OCI-LY7 (cell line): ENCODE data around the gene LINGO4. TPM values are rescaled to one million over a fixed set of nuclear protein-coding genes. Genes with fewer than 3 reads are reported as not detected.
"Not testable (repeated sequence)": the region's sequence is repeated elsewhere in the genome, so short reads cannot be mapped to it uniquely, and the experiment has no call there.

Source experiments
- BruUV-seq: library from RNA; stranded (reverse); fragments of 400-500 nt; replicated peaks from 2 replicates; lab custom pipeline; 2021; lab: Mats Ljungman, UMichigan
- CTCF ChIA-PET: fragments of 300-600 bp; sonication (Branson Sonifier 250); formaldehyde crosslinking; loops from one replicate; lab custom pipeline; 2022; ENCODE audit warnings: antibody characterized with exemption; ENCODE audit not compliant: unreplicated experiment; lab: Charles Lee
- POLR2A ChIA-PET: fragments of 300-600 bp; sonication (Branson Sonifier 250); formaldehyde crosslinking; loops from one replicate; lab custom pipeline; 2022; ENCODE audit warnings: antibody characterized with exemption; lab: Charles Lee
- DNase-seq: peaks from one replicate; pipeline ENCODE4 v3.0.0-alpha.2; 2015; ENCODE audit warnings: low spot score
- H2AFZ ChIP-seq: fragments of 200-600 bp; sonication (generic), shearing (Covaris generic); 2 replicates; pipeline ENCODE4 v1.6.1; 2014; ENCODE audit warnings: mild to moderate bottlenecking, antibody characterized with exemption, low read length, moderate library complexity
- H3K27ac ChIP-seq: fragments of 200-600 bp; sonication (generic); 2 replicates; pipeline ENCODE4 v1.5.1; 2014; ENCODE audit warnings: mixed run types, low read depth, mild to moderate bottlenecking, moderate library complexity, low read length, inconsistent platforms; ENCODE audit not compliant: poor library complexity, severe bottlenecking
- H3K36me3 ChIP-seq: fragments of 200-600 bp; sonication (generic); 2 replicates; pipeline ENCODE4 v1.6.1; 2014; ENCODE audit warnings: mild to moderate bottlenecking, antibody characterized with exemption, low read length, moderate library complexity, mixed read lengths; ENCODE audit not compliant: insufficient read depth
- H3K4me1 ChIP-seq: fragments of 200-600 bp; sonication (generic); 2 replicates; pipeline ENCODE4 v1.5.1; 2014; ENCODE audit warnings: mild to moderate bottlenecking, low read length; ENCODE audit not compliant: insufficient read depth, poor library complexity, severe bottlenecking
- H3K4me2 ChIP-seq: fragments of 200-600 bp; sonication (generic); 2 replicates; pipeline ENCODE4 v1.6.1; 2014; ENCODE audit warnings: mild to moderate bottlenecking, low read length
- H3K4me3 ChIP-seq: fragments of 200-600 bp; sonication (generic); 2 replicates; pipeline ENCODE4 v1.5.1; 2014; ENCODE audit warnings: mild to moderate bottlenecking, low read depth, low read length; ENCODE audit not compliant: poor library complexity, severe bottlenecking
- H3K79me2 ChIP-seq: fragments of 200-600 bp; sonication (generic); 2 replicates; pipeline ENCODE4 v1.6.1; 2016; ENCODE audit warnings: low read depth, mild to moderate bottlenecking, low read length, moderate library complexity, mixed read lengths; ENCODE audit not compliant: insufficient read depth
- H3K9me2 ChIP-seq: fragments of 200-600 bp; sonication (generic); 2 replicates; pipeline ENCODE4 v1.6.1; 2016; ENCODE audit warnings: mild to moderate bottlenecking, low read length, mixed read lengths; ENCODE audit not compliant: insufficient read depth
- H3K9me3 ChIP-seq: fragments of 200-600 bp; sonication (generic); 2 replicates; pipeline ENCODE4 v1.6.1; 2014; ENCODE audit warnings: mild to moderate bottlenecking, mixed run types, low read length, mixed read lengths
- H4K20me1 ChIP-seq: fragments of 200-600 bp; sonication (generic); 2 replicates; pipeline ENCODE4 v1.6.1; 2014; ENCODE audit warnings: mild to moderate bottlenecking, antibody characterized with exemption, low read length, moderate library complexity, mixed read lengths; ENCODE audit not compliant: insufficient read depth
- CTCF ChIP-seq: fragments of 200-600 bp; sonication (generic); conservative IDR thresholded peaks from 2 replicates; pipeline ENCODE4 v1.5.1; 2014; ENCODE audit warnings: mild to moderate bottlenecking, antibody characterized with exemption, low read length, moderate library complexity, mixed read lengths
- EZH2phosphoT487 ChIP-seq: fragments of 200-600 bp; sonication (generic); IDR thresholded peaks from 2 replicates; pipeline ENCODE4 v1.6.1; 2018; ENCODE audit warnings: low read depth, borderline replicate concordance, mild to moderate bottlenecking, mixed run types, antibody characterized with exemption, low read length, moderate library complexity, mixed read lengths
- intact Hi-C: fragments of 100-400 bp; cut with micrococcal nuclease; formaldehyde crosslinking; loops from one replicate; pipeline ENCODE4 v1.10.0; 2022; ENCODE audit not compliant: unreplicated experiment
- total RNA-seq, 2 experiments: library from RNA; depleted of rRNA in 1 of 2; stranded (reverse); fragments of >200 nt in 1 of 2; shearing (Covaris generic) in 1 of 2; gene quantifications; 2 replicates each; pipeline ENCODE4 v1.2.3, GENCODE V29; 2014 to 2022

LINGO4 gene
- total RNA-seq, 2 experiments from 2014 or later: not detected

DNA sequence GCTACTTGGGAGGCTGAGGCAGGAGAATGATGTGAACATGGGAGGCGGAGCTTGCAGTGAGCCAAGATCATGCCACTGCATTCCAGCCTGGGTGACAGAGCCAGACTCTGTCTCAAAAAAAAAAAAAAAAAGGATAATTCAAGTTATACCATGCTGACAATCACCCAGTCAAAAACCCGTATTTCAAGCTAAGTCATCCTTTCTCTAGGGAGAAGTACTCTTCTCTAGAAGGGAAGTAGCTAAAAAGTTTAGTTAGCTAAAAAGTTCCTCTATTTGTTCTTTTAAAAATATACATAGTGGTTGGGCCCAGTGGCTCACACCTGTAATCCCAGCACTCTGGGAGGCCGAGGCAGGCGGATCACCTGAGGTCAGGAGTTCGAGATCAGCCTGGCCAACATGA is 24.5 kb downstream of the LINGO4 start:
- CTCF ChIA-PET, H3K27ac ChIP-seq, H3K79me2 ChIP-seq, BruUV-seq, H3K36me3 ChIP-seq, H3K9me2 ChIP-seq, H3K4me2 ChIP-seq, H2AFZ ChIP-seq, DNase-seq, H4K20me1 ChIP-seq, H3K4me3 ChIP-seq, intact Hi-C loops, H3K9me3 ChIP-seq: not testable (repeated sequence)
- H3K4me1 ChIP-seq: peaks cover 11% of the 10 kb centered on the region
- POLR2A ChIA-PET: interaction anchor here (0.7 kb wide), 1 partner anchor 41 kb away, joined by 3 read pairs; no protein-coding TSS in a partner anchor

DNA sequence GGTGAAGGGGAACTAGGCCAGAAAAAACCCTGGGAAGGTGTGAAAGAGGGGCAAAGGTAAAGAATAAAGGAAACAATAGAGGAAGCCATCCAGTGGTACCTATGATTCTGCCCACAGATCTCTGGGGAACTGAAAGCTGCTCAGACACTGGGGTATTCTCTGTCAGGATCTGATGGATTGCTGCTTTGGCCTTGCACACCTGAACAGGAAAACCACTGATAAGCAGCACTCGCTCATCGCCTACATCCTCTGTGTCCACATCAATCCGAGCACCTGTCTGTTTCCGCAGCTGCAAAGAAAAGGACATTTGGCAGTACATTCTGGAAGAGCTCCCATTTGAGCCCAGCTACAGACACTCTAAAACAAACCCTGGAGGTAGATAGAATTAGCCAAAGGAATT is 25.4 kb downstream of the LINGO4 start:
- peak; percentile 30 for DNase-seq
- Histone ChIP-seq H3K9me3 (no peaks in the 10 kb centered on the region), H3K79me2 (no peaks in the 10 kb centered on the region), H3K36me3 (peaks cover 17% of the 10 kb centered on the region; the same call in 1 of the 2 replicates), H3K4me2 (no peak overlapping the region), H2AFZ (no peak overlapping the region), H3K4me3 (no peak overlapping the region), H3K27ac (no peak overlapping the region), H4K20me1 (no peaks in the 10 kb centered on the region), H3K9me2 (no peaks in the 10 kb centered on the region), H3K4me1 (peaks cover 11% of the 10 kb centered on the region)
- no TSS peak for BruUV-seq
- POLR2A ChIA-PET: interaction anchor here (0.7 kb wide), 1 partner anchor 27 kb away, joined by 3 read pairs; no protein-coding TSS in a partner anchor
- intact Hi-C loops: no loop called here
- TF ChIP-seq EZH2phosphoT487 (no peak), CTCF (no peak)
- CTCF ChIA-PET: no interaction called here

DNA sequence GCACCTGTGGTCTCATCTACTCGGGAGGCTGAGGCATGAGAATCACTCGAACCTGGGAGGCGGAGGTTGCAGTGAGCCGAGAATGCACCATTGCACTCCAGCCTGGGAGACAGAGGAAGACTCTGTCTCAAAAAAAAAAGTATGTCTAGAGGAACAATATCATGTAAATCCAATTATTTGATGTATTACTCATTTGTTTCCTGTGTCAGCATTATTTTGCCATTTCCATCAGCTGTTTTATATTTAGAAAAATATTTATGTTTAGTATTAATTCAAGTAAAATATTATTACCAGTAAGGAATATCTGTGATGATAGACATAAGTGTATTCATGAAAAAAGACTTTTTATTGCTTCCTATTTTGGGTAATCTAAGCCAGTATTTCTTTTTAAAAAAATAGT is 27.9 kb downstream of the LINGO4 start:
- POLR2A ChIA-PET: interaction anchor here (0.6 kb wide), 1 partner anchor 32 kb away, joined by 4 read pairs; no protein-coding TSS in a partner anchor
- Histone ChIP-seq H4K20me1 (no peaks in the 10 kb centered on the region), H2AFZ (no peak overlapping the region), H3K36me3 (peaks cover 19% of the 10 kb centered on the region; the same call in 1 of the 2 replicates), H3K27ac (no peak overlapping the region), H3K9me3 (no peaks in the 10 kb centered on the region), H3K9me2 (no peaks in the 10 kb centered on the region), H3K79me2 (no peaks in the 10 kb centered on the region), H3K4me3 (no peak overlapping the region), H3K4me1 (peaks cover 11% of the 10 kb centered on the region), H3K4me2 (no peak overlapping the region)
- DNase-seq: no peak
- BruUV-seq: no TSS peak
- CTCF ChIA-PET: no interaction called here
- no peak for TF ChIP-seq CTCF
- no peak for TF ChIP-seq EZH2phosphoT487
- intact Hi-C loops: no loop called here
